ENCODE data around the gene BMPER.
"Not testable (repeated sequence)": the region's sequence is repeated elsewhere in the genome, so short reads cannot be mapped to it uniquely, and the experiment has no call there.

The BMPER gene

GRCh38 chr7:34145603-34146002, 240.3 kb downstream of the BMPER start:
- no peak for DNase-seq

- no peak for DNase-seq
Observed at GRCh38 chr7:34153656-34154270, 248.4 kb downstream of the BMPER start.

DNA sequence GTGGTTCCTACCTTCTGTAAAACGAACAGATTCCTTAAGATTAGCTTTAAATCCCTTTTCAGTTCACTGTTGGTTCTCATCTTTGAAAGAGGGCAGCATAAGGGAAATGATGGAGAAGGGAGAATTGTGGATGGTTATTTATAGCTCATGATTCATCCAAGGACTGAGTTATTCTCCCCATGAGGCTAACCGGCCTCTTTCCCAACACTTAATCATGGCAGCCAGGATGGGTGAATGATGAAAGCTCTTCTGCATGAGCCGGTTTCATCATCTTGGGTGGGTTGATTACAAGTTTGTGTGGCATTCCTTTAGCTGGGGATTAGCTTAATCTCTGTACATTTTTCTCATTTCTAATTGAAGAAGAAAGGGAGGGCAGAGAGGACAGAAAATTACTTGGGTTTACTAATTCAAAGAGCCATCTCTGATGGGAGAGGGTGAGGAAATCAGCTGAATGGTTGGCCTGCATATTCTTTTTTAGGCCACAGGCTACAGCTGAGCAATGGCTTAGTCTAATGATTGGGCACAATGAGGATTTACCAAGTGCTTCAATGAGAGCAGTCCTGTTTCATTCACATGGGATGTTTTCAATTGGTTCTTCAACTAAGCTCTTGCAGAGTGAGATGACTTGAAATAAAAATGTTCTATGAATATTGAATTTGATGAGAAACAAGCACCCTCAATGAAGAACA, 250.0 kb downstream of the BMPER start:
- DNase-seq: no peak

- no peak for DNase-seq
Observed at GRCh38 chr7:34156336-34156735, 251.0 kb downstream of the BMPER start.

DNA sequence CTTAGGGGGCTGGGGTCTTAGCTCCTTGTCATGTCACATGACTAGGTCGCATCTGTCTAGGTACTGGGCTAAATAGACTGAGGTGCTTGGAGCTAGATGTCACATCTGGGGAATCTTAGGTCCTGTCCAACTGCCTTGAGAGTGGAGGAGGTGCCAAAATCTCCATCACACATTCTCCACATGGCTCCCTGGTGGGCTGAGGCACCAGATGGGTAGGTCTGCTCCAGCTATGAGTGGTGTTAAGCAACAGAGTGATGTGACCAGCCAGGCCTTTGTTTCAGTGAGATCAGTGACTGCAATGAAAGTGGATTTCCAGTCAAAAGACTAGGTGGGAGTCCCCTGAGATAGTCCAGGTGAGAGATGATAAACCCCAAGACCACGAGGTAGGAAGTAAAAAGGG, 251.8 kb downstream of the BMPER start:
- no peak for DNase-seq

DNA sequence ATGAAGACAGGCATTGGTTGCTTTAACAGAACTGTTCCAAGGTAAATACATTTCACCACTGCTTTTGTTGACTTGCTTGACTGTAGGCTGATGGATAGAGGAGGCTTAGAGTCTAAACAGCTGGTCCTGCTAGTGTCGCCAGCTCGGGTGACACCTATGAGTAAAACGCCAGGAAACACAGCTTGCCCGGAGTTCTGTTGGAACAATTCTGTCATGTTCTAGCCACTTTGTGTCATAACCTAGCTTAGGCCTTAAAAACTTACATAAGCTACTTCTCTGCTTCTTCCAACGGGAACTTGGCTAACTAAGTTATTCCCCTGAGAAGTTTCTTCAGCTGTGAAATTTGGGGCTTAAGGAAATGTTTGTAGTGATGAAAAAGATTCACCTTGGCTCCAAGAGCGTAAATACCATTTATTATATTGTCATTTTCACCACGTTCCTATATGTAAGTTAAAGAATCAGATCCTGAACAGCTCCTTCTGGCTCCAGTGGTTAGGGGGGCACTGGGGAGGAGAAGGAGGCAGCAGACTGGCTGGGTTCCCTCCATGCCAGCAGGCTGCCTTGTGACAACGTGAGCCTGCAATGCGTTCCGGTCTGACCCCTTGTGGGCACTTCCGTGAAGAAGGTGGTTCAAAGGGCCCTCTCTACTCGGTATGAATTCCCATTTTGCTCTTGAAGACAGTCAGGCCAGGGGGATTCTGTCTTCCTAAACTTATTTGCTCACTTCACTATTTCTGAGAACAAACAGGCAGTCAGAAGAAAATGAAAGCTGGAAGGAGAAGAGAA, 253.2 kb downstream of the BMPER start:
- no peak for DNase-seq

DNA sequence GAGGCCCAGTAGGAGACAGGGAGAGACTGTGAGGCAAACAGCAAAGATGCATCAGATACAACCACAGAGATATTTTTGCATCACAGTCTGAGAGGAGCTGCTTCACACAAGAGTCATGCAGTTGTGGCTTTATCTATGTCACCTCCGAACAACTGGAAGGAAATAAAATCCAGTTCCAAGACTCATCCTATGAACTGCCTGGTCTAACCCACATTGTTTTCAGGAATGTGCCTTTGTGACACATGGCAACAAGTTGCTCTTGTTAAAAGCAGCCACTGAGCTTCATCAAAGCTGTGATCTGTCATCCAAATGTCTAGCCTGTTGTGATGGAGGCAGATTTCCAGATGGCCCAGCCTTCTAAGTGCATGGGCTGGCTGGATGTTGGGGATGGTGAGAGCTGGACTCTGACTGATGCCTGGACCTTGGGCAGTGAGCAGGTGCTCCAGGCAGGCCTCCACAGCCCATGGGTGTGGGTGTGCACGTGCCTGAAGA, 255.0 kb downstream of the BMPER start:
- DNase-seq: no peak

DNA sequence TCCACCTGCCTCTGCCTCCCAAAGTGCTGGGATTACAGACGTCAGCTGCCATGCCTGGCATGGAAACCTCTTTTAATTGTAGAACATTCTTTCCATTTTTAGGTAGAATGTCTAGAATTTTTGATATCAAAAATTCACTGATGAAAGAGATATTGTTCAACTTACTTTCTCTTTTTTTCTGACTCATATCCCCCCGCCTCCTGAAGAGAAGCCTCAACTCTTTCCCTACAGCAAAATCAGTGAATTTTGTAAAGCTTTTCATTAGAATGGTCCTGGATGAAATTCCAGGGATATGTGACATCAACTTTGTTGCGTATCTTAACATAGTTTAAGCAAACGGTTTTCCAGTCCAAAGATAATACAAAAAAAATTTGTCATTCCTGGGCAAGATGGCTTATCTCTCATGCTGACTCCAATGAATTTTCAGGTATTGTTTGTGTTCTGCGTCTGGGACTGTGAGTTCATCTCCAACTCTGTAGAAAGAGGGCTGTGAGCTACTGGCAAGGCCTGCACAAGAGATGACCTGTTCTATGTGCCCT, 256.8 kb downstream of the BMPER start:
- no peak for DNase-seq

GRCh38 chr7:34162677-34163076, 257.3 kb downstream of the BMPER start:
- no peak for DNase-seq

GRCh38 chr7:34163956-34164355, 258.6 kb downstream of the BMPER start:
- DNase-seq: no peak

DNA sequence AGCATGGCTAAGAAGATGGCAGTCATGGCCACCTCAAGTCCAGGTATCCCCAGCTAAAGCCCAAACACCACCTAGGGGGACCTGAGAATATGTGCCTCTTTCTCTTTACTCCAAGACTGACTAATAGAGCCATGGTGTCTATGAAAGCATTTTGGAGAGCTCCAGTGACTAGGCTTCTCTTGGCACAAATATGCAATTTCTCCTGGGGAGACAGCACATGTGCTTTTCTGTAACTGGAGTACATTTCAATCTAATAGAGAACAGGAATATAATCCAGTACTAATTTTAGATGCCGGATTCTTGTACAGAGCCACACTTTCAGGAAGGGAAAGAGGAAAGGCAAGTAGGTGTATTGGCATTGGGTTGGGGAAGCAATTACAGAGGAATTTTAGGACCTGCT, 260.1 kb downstream of the BMPER start:
- DNase-seq: no peak

GRCh38 chr7:34165927-34166550, 260.7 kb downstream of the BMPER start:
- DNase-seq: no peak

- no peak for DNase-seq
Observed at GRCh38 chr7:34168013-34168412, 262.7 kb downstream of the BMPER start.

DNA sequence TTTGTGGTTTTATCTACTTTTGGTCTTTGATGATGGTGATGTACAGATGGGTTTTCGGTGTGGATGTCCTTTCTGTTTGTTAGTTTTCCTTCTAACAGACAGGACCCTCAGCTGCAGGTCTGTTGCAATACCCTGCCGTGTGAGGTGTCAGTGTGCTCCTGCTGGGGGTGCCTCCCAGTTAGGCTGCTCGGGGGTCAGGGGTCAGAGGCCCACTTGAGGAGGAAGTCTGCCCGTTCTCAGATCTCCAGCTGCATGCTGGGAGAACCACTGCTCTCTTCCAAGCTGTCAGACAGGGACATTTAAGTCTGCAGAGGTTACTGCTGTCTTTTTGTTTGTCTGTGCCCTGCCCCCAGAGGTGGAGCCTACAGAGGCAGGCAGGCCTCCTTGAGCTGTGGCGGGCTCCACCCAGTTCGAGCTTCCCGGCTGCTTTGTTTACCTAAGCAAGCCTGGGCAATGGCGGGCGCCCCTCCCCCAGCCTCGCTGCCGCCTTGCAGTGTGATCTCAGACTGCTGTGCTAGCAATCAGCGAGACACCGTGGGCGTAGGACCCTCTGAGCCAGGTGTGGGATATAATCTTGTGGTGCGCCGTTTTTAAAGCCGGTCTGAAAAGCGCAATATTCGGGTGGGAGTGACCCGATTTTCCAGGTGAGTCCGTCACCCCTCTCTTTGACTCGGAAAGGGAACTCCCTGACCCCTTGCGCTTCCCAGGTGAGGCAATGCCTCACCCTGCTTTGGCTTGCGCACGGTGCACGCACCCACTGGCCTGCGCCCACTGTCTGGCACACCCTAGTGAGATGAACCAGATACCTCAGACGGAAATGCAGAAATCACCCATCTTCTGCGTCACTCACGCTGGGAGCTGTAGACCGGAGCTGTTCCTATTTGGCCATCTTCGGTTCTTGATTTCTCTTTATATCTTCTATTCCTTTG, 269.6 kb downstream of the BMPER start:
- not testable (repeated sequence) for DNase-seq

GRCh38 chr7:34175837-34176236, 270.5 kb downstream of the BMPER start:
- DNase-seq: no peak

DNA sequence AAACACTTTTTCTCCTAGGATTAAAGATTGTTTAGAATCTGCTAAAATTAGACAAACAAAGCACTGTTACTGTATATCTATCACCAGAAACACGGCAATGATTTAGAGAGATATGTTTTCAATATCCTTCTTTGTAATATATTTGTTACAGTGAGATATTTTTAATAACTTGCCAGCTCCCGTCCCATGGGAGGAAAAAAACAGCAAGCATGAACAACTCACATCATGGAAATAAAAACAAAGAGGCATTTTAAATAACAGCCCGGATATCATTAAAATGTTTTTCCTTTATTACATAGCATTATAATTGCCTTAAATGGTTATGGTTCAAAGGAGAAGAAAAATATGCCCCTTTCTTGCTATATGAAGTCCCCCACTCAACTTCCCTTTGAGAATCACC, 272.1 kb downstream of the BMPER start:
- no peak for DNase-seq

GRCh38 chr7:34181271-34181958, 276.1 kb downstream of the BMPER start:
- no peak for DNase-seq

DNA sequence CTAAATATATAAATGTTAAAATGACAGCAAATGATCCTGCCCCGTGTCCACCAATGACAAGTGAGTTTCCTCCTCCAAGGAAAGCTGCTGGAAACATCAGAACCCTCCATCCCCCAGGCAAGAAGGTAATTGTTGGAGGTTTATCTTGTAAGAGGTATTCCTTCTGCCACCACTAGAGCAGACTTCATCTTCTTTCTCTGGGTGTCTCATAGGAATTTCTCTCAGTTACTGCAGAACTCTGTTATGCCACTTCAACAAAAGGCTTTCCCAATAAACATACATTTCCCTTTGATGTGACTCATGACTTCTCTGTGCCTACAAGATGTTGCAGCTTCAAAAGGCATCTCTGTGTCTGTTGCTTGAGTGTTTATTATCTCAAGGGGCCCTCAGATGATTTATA, 279.1 kb downstream of the BMPER start:
- no peak for DNase-seq

DNA sequence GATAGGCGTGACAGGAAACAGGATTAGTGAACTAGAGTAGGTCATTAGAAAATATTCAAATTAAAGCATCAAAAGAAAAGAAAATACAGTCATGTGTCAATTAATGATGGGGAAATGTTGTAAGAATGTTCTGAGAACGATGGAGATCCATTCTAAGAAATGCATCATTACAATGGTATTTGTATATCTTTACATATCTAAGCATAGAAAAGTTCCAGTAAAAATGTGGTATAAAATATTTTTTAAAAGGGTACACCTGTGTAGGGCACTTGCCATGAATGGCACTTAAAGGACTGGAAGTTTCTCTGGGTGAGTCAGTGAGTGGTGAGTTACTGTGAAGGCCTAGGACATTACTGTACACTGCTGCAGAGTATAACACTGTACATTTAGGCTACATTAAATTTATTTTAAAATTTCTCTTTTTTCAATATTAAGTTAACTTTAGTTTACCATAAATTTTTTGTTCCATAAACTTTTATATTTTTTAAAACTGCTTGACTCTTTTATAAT, 282.5 kb downstream of the BMPER start:
- DNase-seq: no peak

GRCh38 chr7:34189031-34189430, 283.7 kb downstream of the BMPER start:
- DNase-seq: no peak

DNA sequence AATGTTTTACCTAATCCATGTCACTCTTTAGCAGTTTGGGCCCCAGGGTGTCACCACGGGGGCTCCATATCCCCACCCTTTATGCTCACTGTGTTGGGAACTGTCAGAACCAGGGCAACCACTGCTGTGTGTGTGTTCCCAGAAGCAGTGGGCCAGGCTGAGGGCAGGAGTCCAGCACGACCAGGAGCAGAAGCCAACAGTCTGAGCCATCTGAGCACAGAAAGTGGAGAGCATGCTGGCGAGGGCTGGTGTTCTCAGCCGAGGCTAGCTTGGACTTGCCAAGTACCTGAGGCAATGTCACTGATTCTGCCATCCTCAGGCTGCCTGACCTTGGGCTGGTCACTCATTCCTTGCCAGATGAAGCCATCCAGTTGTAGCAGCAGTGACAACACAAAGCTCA, 285.0 kb downstream of the BMPER start:
- no peak for DNase-seq
